IMR-90 (cell line): ENCODE results near the gene MACROD1. TPM values are rescaled to one million over a fixed set of nuclear protein-coding genes. Genes with fewer than 3 reads are reported as not detected.
A peak's percentile ranks its signal among the peaks of the same experiment; 100 is the strongest.

Experiments
- ATAC-seq: fragments of 200-7000 bp; cut with Tn5 transposase; 2 replicates; pipeline ENCODE4 v1.9.1; 2020; ENCODE audit warnings: low read depth, mild to moderate bottlenecking, moderate library complexity
- BruUV-seq: library from RNA; stranded (reverse); fragments of 400-500 nt; replicated peaks from 2 replicates; lab custom pipeline; 2021; lab: Mats Ljungman, UMichigan
- CTCF ChIA-PET: fragments of 300-600 bp; formaldehyde crosslinking; extraction: SDS; loops from one replicate; lab custom pipeline; 2021; ENCODE audit warnings: antibody characterized with exemption; lab: Yijun Ruan, JAX
- POLR2A ChIA-PET: fragments of 300-600 bp; sonication (Branson Sonifier 250); formaldehyde crosslinking; loops from one replicate; lab custom pipeline; 2022; ENCODE audit warnings: antibody characterized with exemption; ENCODE audit not compliant: unreplicated experiment; lab: Charles Lee
- DNase-seq: peaks from one replicate; pipeline ENCODE4 v3.0.0; 2013
- H2AFZ ChIP-seq: replicated peaks from 2 replicates; pipeline ENCODE3; 2013; ENCODE audit warnings: low read length, mild to moderate bottlenecking; ENCODE audit not compliant: poor library complexity
- H2AK5ac ChIP-seq: 2 replicates; pipeline ENCODE4 v1.6.1; 2013; ENCODE audit warnings: low read depth, low read length, inconsistent platforms
- H2AK9ac ChIP-seq: replicated peaks from 2 replicates; pipeline ENCODE3; 2013; ENCODE audit warnings: mild to moderate bottlenecking, low read depth, low read length, moderate library complexity; ENCODE audit not compliant: poor library complexity
- H2BK120ac ChIP-seq: 2 replicates; pipeline ENCODE4 v1.6.1; 2013; ENCODE audit warnings: low read depth, low read length, inconsistent platforms
- H2BK15ac ChIP-seq: 3 replicates; pipeline ENCODE4 v1.6.1; 2013; ENCODE audit warnings: low read depth, low read length, inconsistent platforms
- H2BK20ac ChIP-seq: 2 replicates; pipeline ENCODE4 v1.6.1; 2013; ENCODE audit warnings: low read depth, mild to moderate bottlenecking, inconsistent platforms, low read length, moderate library complexity
- H2BK5ac ChIP-seq: 2 replicates; pipeline ENCODE4 v1.6.1; 2013; ENCODE audit warnings: mild to moderate bottlenecking, low read depth, low read length, inconsistent platforms; ENCODE audit not compliant: poor library complexity, severe bottlenecking
- H3K14ac ChIP-seq: replicated peaks from 2 replicates; pipeline ENCODE4 v1.6.1; 2013; ENCODE audit warnings: low read depth, low read length, inconsistent platforms
- H3K18ac ChIP-seq: 2 replicates; pipeline ENCODE4 v1.6.1; 2013; ENCODE audit warnings: low read depth, low read length, control low read depth
- H3K23ac ChIP-seq: 2 replicates; pipeline ENCODE4 v1.6.1; 2013; ENCODE audit warnings: low read depth, low read length, inconsistent platforms
- H3K27ac ChIP-seq: 2 replicates; pipeline ENCODE4 v1.5.1; 2013; ENCODE audit warnings: mild to moderate bottlenecking, control low read depth, low read length; ENCODE audit not compliant: insufficient read depth
- H3K27me3 ChIP-seq: 2 replicates; pipeline ENCODE4 v1.6.1; 2013; ENCODE audit warnings: low read length; ENCODE audit not compliant: control insufficient read depth, insufficient read depth
- H3K36me3 ChIP-seq: 2 replicates; pipeline ENCODE4 v1.6.1; 2013; ENCODE audit warnings: low read length, mixed read lengths; ENCODE audit not compliant: control insufficient read depth, insufficient read depth
- H3K4ac ChIP-seq: 2 replicates; pipeline ENCODE4 v1.6.1; 2013; ENCODE audit warnings: low read depth, low read length, inconsistent platforms
- H3K4me1 ChIP-seq: 2 replicates; pipeline ENCODE4 v1.6.1; 2013; ENCODE audit warnings: low read length, mixed read lengths; ENCODE audit not compliant: control insufficient read depth, insufficient read depth
- H3K4me2 ChIP-seq: 2 replicates; pipeline ENCODE4 v1.6.1; 2013; ENCODE audit warnings: low read depth, mild to moderate bottlenecking, control low read depth, low read length, moderate library complexity
- H3K4me3 ChIP-seq: 2 replicates; pipeline ENCODE4 v1.5.1; 2013; ENCODE audit warnings: low read depth, mild to moderate bottlenecking, control low read depth, low read length, moderate library complexity; ENCODE audit not compliant: insufficient read depth
- H3K56ac ChIP-seq: 2 replicates; pipeline ENCODE4 v1.6.1; 2013; ENCODE audit warnings: low read length, inconsistent platforms; ENCODE audit not compliant: insufficient read depth; ENCODE audit errors: extremely low read depth
- H3K79me1 ChIP-seq, 2 experiments: 2 replicates each; pipeline ENCODE4 v1.6.1; 2013; ENCODE audit warnings: low read length in 2 of 2, inconsistent platforms in 1 of 2, low read depth in 1 of 2
- H3K9ac ChIP-seq: 2 replicates; pipeline ENCODE4 v1.6.1; 2013; ENCODE audit warnings: low read depth, low read length, control low read depth
- H3K9me1 ChIP-seq: 2 replicates; pipeline ENCODE4 v1.6.1; 2013; ENCODE audit warnings: low read length, inconsistent platforms; ENCODE audit not compliant: insufficient read depth
- H3K9me3 ChIP-seq: 2 replicates; pipeline ENCODE4 v1.6.1; 2013; ENCODE audit warnings: low read length; ENCODE audit not compliant: control insufficient read depth, insufficient read depth
- H4K20me1 ChIP-seq: 2 replicates; pipeline ENCODE4 v1.6.1; 2013; ENCODE audit warnings: low read length, inconsistent platforms; ENCODE audit not compliant: insufficient read depth
- H4K5ac ChIP-seq: 2 replicates; pipeline ENCODE4 v1.6.1; 2013; ENCODE audit warnings: mild to moderate bottlenecking, low read depth, low read length, control low read depth
- H4K8ac ChIP-seq, 2 experiments: 2 replicates each; pipeline ENCODE4 v1.6.1; 2013; ENCODE audit warnings: low read depth in 2 of 2, low read length in 2 of 2, control low read depth in 1 of 2, inconsistent platforms in 1 of 2
- H4K91ac ChIP-seq: 2 replicates; pipeline ENCODE4 v1.6.1; 2013; ENCODE audit warnings: low read depth, low read length, inconsistent platforms; ENCODE audit not compliant: insufficient read depth
- MAZ ChIP-seq: IDR thresholded peaks from 2 replicates; pipeline ENCODE4 v1.6.1; 2012; ENCODE audit warnings: low read depth, mild to moderate bottlenecking, low read length, improper control_type of control experiment, moderate library complexity, borderline replicate concordance
- POLR2A ChIP-seq: IDR thresholded peaks from 2 replicates; pipeline ENCODE4 v1.6.1; 2012; ENCODE audit warnings: mild to moderate bottlenecking, low read depth, low read length
- RFX5 ChIP-seq: IDR thresholded peaks from 2 replicates; pipeline ENCODE4 v1.8.0; 2012; ENCODE audit warnings: low read depth, mild to moderate bottlenecking, low read length, moderate library complexity
- WGBS, 2 experiments: methylation state at CpG; one replicate each; pipeline versions ENCODE4 v1.1.5 to v1.1.7; 2013; ENCODE audit warnings: missing lambda C conversion rate in 2 of 2; ENCODE audit not compliant: insufficient read length in 1 of 2; ENCODE audit errors: extremely low coverage in 2 of 2; 5-methylcytosine and 5-hydroxymethylcytosine counted together
- dilution Hi-C: fragments of 300-500 bp; cut with HindIII; formaldehyde crosslinking; loops from one replicate; pipeline ENCODE4 v1.14.3; 2018; ENCODE audit warnings: low sequenced_read_pairs; ENCODE audit not compliant: unreplicated experiment
- in situ Hi-C: fragments of 300-500 bp; cut with MboI; formaldehyde crosslinking; loops from 3 replicates; pipeline ENCODE4 v1.14.3; 2019; ENCODE audit warnings: low sequenced_read_pairs, inconsistent platforms, mixed read lengths
- intact Hi-C: fragments of 100-400 bp; cut with micrococcal nuclease; formaldehyde crosslinking; loops from 2 replicates; pipeline ENCODE4 v1.10.0; 2022
- polyA plus RNA-seq, 3 experiments: library from polyadenylated mRNA; depleted of rRNA; stranded (reverse); fragments of >200 nt; gene quantifications; 2 replicates each; pipeline ENCODE4 v1.2.3, GENCODE V29; 2012; ENCODE audit warnings: low replicate concordance in 1 of 3
- total RNA-seq: library from RNA; depleted of rRNA; stranded (reverse); fragments of >200 nt; gene quantifications from 2 replicates; pipeline ENCODE4 v1.2.3, GENCODE V29; 2012

The MACROD1 gene
- total and polyA plus RNA-seq, 2 of the 4 experiments (the other 2 are of a cell fraction): 2.5 to 9.3 TPM

GRCh38 chr11:64055077-64055476, 110.8 kb downstream of the MACROD1 start:
- no peak overlapping the region for H3K27ac ChIP-seq
- BruUV-seq: no TSS peak
- no peak overlapping the region for H3K18ac ChIP-seq

More at GRCh38 chr11:64055077-64055476, 110.8 kb downstream of the MACROD1 start:
- intact Hi-C loops: no loop called here
- ATAC-seq (no peak), DNase-seq (no peak)
- Histone ChIP-seq H3K36me3 (no peaks in the 10 kb centered on the region), H3K9me1 (no peaks in the 10 kb centered on the region), H2BK120ac (no peak overlapping the region), H2BK20ac (no peak overlapping the region), H2AFZ (no peak overlapping the region), H3K9ac (no peak overlapping the region), H2BK15ac (no peak overlapping the region), H3K23ac (no peak overlapping the region), H2AK5ac (no peak overlapping the region), H2BK5ac (no peak overlapping the region), H3K56ac (no peak overlapping the region), H3K9me3 (no peaks in the 10 kb centered on the region), H2AK9ac (peak overlapping the region; percentile 77), H3K14ac (no peak overlapping the region), H3K27me3 (no peaks in the 10 kb centered on the region), H3K79me1 (no peaks in the 10 kb centered on the region), H3K4ac (no peak overlapping the region), H3K4me1 (peaks cover 2% of the 10 kb centered on the region; the same call in 1 of the 2 replicates), H4K8ac (no peak overlapping the region), H4K20me1 (peaks cover 3% of the 10 kb centered on the region; the same call in 1 of the 2 replicates), H4K5ac (no peak overlapping the region), H3K4me2 (no peak overlapping the region), H4K91ac (no peak overlapping the region), H3K4me3 (no peak overlapping the region)
- in situ Hi-C loops: no loop called here
- dilution Hi-C loops: no loop called here
- CTCF ChIA-PET: interaction anchor here (0.6 kb wide), 1 partner anchor 174 kb away, joined by 3 read pairs; no protein-coding TSS in a partner anchor
- POLR2A ChIA-PET: no interaction called here
- 83% methylated on average over 1 of the region's 8 CpGs; no CpG with 5 or more reads in 1 of the 2 experiments for WGBS, 2 experiments
- no peak for TF ChIP-seq POLR2A
- no peak for TF ChIP-seq MAZ
- TF ChIP-seq RFX5: no peak
